IPS DF 4.7 (cell line): ENCODE results near the gene GDF2.

Experiments
- DNase-seq: peaks from one replicate; pipeline ENCODE4 v3.0.0-alpha.2; 2013; ENCODE audit warnings: low spot score; ENCODE audit errors: extremely low read depth

Gene GDF2

GRCh38 chr10:47368431-47369180, 46.4 kb downstream of the GDF2 start:
- DNase-seq: no peak

GRCh38 chr10:47369251-47369894, 47.1 kb downstream of the GDF2 start:
- DNase-seq: no peak

- no peak for DNase-seq
Observed at GRCh38 chr10:47370015-47370767, 47.9 kb downstream of the GDF2 start.

DNA sequence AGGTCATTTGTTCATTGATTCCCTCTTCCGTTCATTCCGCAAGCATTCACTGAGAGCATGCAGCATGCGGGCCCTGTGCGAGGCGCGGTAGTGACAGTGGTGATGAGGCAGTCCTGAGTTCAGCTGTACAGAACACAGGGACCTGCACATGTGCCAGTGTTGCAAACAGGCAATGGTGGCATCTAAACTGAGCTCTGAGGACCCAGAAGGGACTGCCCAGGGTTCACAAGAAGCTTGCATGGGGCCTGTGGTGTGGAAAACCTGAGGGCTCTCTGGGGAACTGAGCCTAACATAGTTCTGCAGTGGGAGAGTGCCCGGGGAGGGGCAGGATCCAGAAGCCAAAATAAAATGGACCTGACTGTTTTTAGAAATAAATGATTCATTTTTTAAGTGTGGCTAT, 48.6 kb downstream of the GDF2 start:
- no peak for DNase-seq

GRCh38 chr10:47371629-47372485, 49.6 kb downstream of the GDF2 start:
- no peak for DNase-seq

GRCh38 chr10:47372726-47373125, 50.5 kb downstream of the GDF2 start:
- DNase-seq: no peak

- DNase-seq: no peak
Observed at GRCh38 chr10:47374611-47375536, 52.6 kb downstream of the GDF2 start.

DNA sequence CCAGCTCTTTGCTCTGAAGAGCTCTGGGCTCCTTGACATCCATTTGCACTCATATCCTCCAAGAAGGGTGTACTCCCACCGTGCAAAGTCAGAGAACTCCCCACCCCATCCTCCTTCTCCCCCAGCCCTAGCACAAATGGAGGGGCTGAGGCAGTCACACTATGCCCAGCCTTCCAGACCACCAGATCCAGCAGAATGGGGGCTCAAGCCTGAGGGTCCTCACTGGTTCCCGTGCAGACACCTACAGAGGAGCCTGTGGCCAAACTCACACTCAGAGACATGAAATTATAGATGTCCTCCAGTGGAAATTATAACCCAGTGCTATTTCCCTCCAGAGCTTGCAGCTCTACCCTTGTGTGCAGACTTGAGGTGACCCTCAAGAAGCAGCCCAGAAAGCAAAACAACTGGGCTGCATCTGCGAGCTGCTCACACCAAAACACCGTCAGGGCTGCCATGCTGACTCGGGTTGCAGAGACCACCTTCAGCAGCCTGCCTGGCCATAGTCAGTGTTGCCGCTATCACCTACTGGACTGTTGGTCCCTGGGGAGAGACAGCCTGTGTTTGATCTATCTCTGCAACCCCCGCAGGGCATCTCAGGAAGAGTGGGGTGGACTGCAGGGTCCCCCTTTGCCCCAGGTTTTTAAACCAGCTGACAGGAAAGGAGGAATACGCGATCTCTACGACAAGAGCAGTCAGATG, 54.4 kb downstream of the GDF2 start:
- no peak for DNase-seq
